Measurements from ENCODE around the gene TMEM178A. TPM values are rescaled to one million over a fixed set of nuclear protein-coding genes. Genes with fewer than 3 reads are reported as not detected.

TMEM178A gene
- total RNA-seq, 1 donor from 2014 or later = 1.6 TPM

GRCh38 chr2:39710807-39711206, 45.1 kb downstream of the TMEM178A start:
- H3K4me1 Mint-ChIP-seq (ENCODE audit: unreplicated experiment) = peaks cover 3% of the 10 kb centered on the region
- no peaks in the 10 kb centered on the region for H3K36me3 Mint-ChIP-seq (ENCODE audit: unreplicated experiment)
- no peak overlapping the region for H3K4me3 Mint-ChIP-seq (ENCODE audit: unreplicated experiment)
- H3K27me3 Mint-ChIP-seq (ENCODE audit: unreplicated experiment) = peaks cover 4% of the 10 kb centered on the region
- H3K9me3 Mint-ChIP-seq (ENCODE audit: unreplicated experiment) = no peaks in the 10 kb centered on the region
- no peak for DNase-seq (ENCODE audit: extremely low spot score, unreplicated experiment)
- no peak overlapping the region for H3K27ac Mint-ChIP-seq (ENCODE audit: unreplicated experiment)
- TF ChIP-seq CTCF (IDR thresholded peaks at IDR 0.05) = no peak

- Mint-ChIP-seq H3K27me3 (ENCODE audit: unreplicated experiment) (no peaks in the 10 kb centered on the region), H3K4me3 (ENCODE audit: unreplicated experiment) (no peak overlapping the region), H3K27ac (ENCODE audit: unreplicated experiment) (no peak overlapping the region), H3K4me1 (ENCODE audit: unreplicated experiment) (peaks cover 3% of the 10 kb centered on the region), H3K9me3 (ENCODE audit: unreplicated experiment) (no peaks in the 10 kb centered on the region), H3K36me3 (ENCODE audit: unreplicated experiment) (no peaks in the 10 kb centered on the region)
- no peak for DNase-seq (ENCODE audit: extremely low spot score, unreplicated experiment)
- no peak for TF ChIP-seq CTCF (IDR thresholded peaks at IDR 0.05)
Observed at GRCh38 chr2:39712953-39713352, 47.2 kb downstream of the TMEM178A start.

GRCh38 chr2:39715095-39715494, 49.4 kb downstream of the TMEM178A start:
- Mint-ChIP-seq H3K27ac (ENCODE audit: unreplicated experiment) (no peak overlapping the region), H3K36me3 (ENCODE audit: unreplicated experiment) (no peaks in the 10 kb centered on the region), H3K4me1 (ENCODE audit: unreplicated experiment) (peaks cover 13% of the 10 kb centered on the region), H3K9me3 (ENCODE audit: unreplicated experiment) (no peaks in the 10 kb centered on the region), H3K27me3 (ENCODE audit: unreplicated experiment) (no peaks in the 10 kb centered on the region), H3K4me3 (ENCODE audit: unreplicated experiment) (no peak overlapping the region)
- DNase-seq (ENCODE audit: extremely low spot score, unreplicated experiment) = no peak
- TF ChIP-seq CTCF (IDR thresholded peaks at IDR 0.05) = no peak

GRCh38 chr2:39715822-39716221, 50.1 kb downstream of the TMEM178A start:
- no peak for TF ChIP-seq CTCF (IDR thresholded peaks at IDR 0.05)
- H3K4me3 Mint-ChIP-seq (ENCODE audit: unreplicated experiment) = no peak overlapping the region
- H3K9me3 Mint-ChIP-seq (ENCODE audit: unreplicated experiment) = no peaks in the 10 kb centered on the region
- no peak overlapping the region for H3K27ac Mint-ChIP-seq (ENCODE audit: unreplicated experiment)
- no peaks in the 10 kb centered on the region for H3K36me3 Mint-ChIP-seq (ENCODE audit: unreplicated experiment)
- DNase-seq (ENCODE audit: extremely low spot score, unreplicated experiment) = no peak
- no peaks in the 10 kb centered on the region for H3K27me3 Mint-ChIP-seq (ENCODE audit: unreplicated experiment)
- H3K4me1 Mint-ChIP-seq (ENCODE audit: unreplicated experiment) = peaks cover 13% of the 10 kb centered on the region

- no peak for TF ChIP-seq CTCF (IDR thresholded peaks at IDR 0.05)
- no peak overlapping the region for H3K4me3 Mint-ChIP-seq (ENCODE audit: unreplicated experiment)
- H3K27ac Mint-ChIP-seq (ENCODE audit: unreplicated experiment) = no peak overlapping the region
- H3K4me1 Mint-ChIP-seq (ENCODE audit: unreplicated experiment) = peaks cover 13% of the 10 kb centered on the region
- no peak for DNase-seq (ENCODE audit: extremely low spot score, unreplicated experiment)
- no peaks in the 10 kb centered on the region for H3K36me3 Mint-ChIP-seq (ENCODE audit: unreplicated experiment)
- no peaks in the 10 kb centered on the region for H3K9me3 Mint-ChIP-seq (ENCODE audit: unreplicated experiment)
- no peaks in the 10 kb centered on the region for H3K27me3 Mint-ChIP-seq (ENCODE audit: unreplicated experiment)
Observed at GRCh38 chr2:39717067-39717466, 51.4 kb downstream of the TMEM178A start.
